ENCODE measurements around the gene TPSAB1. TPM values are rescaled to one million over a fixed set of nuclear protein-coding genes. Genes with fewer than 3 reads are reported as not detected.
"Not testable (repeated sequence)": the region's sequence is repeated elsewhere in the genome, so short reads cannot be mapped to it uniquely, and the experiment has no call there.

TPSAB1 gene
- total RNA-seq, 1 experiment from 2014 or later, result not detected

DNA sequence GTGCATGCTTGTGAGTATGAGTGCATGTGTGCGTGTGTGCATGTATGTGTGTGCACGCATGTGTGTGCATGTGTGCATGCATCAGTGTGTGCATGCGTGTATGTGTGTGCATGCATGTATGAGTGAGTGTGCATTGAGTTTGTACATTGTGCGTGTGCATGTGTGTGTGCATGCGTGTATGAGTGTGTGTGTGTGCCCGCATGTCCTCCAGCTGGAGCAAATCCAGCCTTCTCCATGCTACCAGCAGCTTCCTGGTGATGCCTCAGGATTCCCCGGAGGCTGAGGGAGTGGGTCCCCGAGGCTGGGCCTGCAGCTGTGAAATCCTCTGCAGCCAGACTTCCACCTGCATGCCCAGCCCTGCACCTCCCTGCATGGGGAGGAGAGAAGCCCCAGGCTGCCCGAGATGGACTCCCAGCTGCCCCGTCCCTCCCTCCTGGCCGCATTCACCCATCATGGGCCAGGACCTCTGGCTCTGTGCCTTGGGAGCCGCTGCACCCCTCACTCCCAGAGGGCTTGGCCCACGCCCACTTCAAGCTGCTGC, 24.7 kb downstream of the TPSAB1 start:
- DNase-seq (ENCODE audit: low read depth), result no peak

DNA sequence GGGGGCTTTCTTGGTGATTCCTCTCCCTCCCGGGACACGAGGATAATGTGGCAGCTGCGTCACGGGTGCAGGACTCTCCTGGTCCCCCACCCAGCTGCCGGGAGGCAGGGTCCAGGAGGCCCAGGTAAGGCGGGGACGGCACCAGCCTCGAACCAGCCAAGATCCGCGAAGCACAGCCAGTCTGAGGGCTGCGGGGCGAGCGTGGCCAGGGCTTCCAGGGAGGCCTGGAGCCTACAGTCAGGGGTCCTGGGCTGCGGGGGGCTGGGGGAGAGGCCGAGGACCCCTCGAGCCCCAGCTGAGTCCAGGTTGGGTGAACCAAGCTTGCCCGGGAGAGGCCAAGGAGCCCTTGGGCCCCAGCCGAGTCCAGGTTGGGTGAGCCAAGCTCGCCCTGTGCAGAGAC, 25.3 kb downstream of the TPSAB1 start:
- no peak for DNase-seq (ENCODE audit: low read depth)

DNA sequence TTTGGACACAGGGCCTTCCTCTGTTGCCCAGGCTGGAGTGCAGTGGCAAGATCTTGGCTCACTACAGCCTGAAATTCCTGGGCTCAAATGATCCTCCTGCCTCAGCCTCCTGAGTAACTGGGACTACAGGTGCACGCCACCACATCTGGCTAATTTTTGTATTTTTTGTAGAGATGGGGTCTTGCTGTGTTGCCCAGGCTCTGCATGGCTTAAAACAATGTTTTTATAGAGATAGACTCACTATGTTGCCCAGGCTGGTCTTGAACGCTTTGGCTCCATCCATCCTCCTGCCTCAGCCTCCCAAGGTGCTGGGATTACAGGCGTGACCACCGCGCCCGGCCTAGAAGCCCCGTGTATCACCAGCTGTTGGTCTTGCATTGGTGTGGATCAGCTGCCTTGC, 28.9 kb downstream of the TPSAB1 start:
- not testable (repeated sequence) for DNase-seq (ENCODE audit: low read depth)

DNA sequence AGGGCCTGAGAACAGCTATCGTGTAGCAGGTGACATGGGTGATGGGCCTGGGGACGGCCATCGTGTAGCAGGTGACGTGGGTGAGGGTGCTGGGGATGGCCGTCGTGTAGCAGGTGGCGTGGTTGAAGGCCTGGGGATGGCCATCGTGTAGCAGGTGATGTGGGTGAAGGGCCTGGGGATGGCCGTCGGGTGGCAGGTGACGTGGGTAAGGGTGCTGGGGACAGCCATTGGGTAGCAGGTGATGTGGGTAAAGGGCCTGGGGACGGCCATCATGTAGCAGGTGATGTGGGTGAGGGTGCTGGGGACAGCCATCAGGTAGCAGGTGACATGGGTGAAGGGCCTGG, 30.8 kb downstream of the TPSAB1 start:
- DNase-seq (ENCODE audit: low read depth), result no peak

DNA sequence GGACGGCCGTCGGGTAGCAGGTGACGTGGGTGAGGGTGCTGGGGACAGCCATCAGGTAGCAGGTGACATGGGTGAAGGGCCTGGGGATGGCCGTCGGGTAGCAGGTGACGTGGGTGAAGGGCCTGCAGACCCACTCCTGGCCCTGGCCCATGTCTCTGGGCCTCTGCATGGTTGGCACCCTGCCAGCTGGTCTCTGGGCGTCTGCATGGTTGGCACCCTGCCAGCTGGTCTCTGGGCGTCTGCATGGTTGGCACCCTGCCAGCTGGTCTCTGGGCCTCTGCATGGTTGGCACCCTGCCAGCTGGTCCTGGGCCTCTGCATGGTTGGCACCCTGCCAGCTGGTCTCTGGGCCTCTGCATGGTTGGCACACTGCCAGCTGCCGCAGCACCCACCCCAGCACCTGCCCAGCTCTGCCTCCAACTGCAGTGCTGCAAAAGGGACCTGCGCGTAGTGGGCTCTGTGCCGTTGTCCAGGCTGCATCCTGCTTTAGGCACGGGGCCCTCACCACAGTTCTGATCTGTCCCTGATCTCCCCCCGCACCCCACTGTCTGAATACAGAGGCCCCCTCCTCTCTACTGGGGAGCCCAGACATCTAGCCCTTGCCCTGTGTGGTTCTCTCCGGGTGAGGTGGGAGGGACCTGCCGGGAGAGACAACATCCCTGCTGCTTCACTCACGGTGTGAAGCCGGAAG, 31.4 kb downstream of the TPSAB1 start:
- not testable (repeated sequence) for DNase-seq (ENCODE audit: low read depth)

DNA sequence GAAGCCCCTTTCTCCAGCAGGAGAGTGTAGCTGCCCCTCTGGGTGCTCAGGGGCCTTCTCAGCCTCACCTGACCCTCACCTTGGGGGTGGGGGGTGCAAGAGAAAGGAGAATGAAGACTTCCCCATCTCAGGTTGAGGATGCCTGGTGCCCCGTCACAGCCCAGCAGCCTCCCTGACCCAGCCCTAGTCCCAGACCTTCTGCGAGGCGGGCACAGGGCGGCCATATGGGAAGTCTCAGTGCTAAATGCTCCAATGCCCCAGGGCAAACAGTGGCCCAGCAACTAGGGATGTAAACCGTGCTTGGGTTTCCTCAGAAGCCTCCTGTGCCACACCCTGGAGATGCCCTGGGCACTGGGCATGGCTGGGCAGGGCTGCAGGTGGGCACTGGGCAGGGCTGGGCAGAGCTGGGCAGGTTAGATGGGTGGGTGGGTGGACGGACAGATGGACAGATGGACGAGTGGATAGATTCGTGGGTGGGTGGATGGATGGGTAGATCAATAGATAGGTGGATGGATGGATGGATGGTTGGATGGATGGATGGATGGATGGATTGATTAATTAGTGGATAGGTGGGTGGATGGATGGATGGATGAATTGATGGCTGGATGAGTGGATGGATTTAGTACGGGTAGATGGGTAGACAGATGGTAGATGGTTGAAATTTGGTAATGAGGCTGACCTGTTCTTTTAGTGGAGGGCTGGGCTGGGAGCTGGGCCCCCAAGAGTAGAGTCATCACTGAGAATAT, 32.1 kb downstream of the TPSAB1 start:
- no peak for DNase-seq (ENCODE audit: low read depth)

DNA sequence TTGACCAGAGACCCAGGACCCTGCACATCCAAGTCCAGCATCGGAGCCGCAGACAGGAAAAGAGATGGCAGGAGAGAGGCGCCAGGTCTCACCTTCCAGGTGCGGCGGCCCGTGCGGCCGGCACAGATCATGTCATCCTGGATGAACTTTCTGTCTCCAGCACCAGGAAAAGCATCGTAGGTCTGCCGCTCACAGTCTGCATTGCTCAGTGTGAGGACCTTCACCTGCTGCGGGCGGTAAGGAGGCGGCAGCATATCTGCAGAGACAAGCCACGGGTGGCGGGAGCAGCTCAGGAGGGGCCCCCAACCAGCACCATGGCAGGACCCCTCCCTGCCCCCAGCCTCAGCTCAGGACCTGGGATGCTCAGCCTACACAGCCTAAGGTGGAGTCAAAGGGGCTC, 33.3 kb downstream of the TPSAB1 start:
- no peak for DNase-seq (ENCODE audit: low read depth)

DNA sequence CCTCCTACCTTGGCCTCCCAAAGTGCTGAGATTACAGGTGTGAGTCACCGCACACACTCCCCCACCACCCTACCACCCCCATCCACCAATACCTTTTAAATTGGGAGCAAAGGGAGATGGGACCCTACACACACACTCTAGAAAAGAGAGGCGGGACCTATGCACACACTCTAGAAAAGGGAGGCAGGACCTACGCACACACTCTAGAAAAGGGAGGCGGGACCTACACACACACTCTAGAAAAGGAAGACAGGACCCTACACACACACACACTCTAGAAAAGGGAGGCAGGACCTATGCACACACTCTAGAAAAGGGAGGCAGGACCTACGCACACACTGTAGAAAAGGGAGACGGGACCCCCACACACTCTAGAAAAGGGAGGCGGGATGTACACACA, 34.3 kb downstream of the TPSAB1 start:
- DNase-seq (ENCODE audit: low read depth), result no peak

DNA sequence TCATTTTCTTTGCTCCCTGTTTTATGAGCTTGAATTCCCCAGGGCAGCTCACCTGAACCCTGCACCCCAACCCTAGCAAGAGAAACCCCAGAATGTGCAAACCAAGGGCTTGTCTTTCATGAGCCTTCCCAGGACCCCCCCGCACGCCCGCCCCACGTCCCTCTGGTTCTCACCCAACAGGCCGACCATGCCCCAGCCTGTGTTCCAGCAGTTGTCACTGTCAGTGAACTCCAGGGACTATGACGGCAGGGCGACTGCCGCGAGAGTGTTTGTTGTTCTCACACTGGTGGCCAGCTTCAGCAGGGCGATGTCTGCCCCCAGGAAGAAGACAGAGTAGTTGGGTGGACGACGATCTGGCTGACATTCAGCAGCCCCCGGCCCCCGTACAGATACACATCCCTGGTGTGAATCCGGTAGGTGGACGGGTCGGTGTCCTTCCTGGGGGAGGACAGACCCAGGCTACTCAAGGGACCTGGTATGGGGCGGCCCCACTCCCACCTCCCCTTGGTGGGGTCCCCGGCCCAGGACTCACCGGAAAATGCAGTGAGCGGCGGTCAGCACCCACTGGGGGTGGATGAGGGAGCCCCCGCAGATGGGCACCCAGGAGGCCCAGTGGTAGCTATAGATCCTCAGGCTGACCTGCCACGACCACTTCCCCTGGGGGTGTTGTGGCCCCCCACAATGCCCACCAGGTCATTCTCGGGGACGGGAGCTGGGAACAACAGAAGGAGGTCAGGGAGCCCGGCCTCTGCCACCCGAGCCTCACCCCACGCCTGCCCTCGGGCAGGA, 35.5 kb downstream of the TPSAB1 start:
- no peak for DNase-seq (ENCODE audit: low read depth)

DNA sequence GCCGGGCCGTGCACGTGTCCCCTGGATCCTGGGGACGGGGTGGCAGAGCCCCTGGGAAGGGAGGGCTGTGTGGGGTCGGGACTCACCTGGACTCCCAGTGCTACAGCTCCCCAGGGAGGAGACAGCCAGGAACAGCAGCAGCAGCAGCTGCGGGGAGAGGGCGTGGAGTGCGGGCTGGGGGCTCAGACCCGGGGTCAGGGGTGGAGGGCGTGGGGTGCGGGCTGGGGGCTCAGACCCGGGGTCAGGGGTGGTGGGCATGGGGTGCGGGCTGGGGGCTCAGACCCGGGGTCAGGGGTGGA, 36.0 kb downstream of the TPSAB1 start:
- DNase-seq (ENCODE audit: low read depth), result no peak

DNA sequence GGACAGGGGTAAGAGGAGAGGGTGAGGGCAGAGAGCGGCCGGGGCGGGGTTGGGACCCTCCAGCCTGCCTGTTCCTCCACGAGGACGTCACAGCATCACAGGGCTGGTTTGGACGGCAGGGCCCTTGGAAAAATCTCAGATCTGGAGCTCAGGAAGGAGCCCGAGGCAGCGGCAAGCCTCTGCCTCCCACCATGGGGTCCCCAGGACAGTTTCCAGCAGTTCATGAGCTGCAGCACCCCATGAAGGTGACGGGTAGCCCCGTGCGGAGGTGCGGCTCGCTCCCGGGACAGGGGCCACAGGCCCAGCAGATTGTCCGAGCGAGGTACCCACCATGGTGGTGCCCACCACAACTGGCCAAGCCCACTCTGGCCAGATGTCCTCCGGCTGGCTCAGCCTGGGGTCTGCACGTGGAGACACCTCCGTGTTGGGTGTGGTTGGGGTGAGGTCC, 36.7 kb downstream of the TPSAB1 start:
- no peak for DNase-seq (ENCODE audit: low read depth)

DNA sequence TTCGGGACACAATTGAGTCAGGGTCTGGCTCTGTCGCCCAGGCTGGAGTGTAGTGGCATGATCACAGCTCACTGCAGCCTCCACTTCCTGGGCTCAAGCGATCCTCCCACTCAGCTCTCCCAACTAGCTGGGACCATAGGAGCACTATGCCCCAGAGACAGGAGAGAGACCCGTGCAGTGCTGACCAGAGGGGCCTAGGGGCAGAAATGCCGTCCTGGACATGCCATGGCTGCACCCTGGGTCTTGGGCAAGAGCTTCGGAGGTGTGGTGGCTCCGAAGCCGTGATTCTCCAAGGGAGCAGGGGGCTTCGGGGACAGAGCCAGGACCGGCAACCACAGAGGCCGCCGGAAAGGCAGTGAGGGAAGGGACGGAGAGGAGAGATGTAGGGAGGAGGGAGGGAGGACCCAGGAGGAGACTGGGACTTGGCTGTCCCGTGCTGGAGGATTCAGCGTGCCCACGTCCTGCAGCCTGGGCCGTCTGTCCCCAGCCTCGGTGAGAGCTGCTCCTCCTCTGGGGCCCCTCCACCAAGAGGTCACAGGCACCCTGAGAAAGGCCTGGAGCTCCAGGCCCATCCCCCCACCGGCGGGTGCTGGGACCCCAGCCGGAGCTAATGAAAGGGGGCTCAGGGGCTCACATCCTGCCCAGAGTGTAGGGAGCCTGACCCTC, 37.2 kb downstream of the TPSAB1 start:
- DNase-seq (ENCODE audit: low read depth), result no peak

DNA sequence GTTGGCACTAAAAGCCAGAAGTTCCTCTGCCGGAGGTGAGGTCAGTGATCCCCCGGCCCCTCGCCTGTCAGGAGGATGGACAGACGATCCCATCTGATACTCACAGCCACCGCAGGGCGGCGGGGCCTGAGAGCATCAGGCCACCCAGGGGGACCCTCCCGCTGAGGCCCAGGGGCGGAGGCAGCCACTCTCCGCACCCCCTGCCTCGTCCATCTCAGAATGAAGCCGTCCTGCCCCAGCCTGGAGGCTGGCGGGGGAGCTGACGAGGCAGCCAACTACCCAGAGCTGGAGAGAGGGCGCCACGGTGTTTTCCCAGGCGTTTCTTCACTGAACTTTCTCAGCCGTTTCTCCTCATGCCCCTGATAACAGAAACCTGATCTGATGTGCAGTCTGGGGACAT, 38.0 kb downstream of the TPSAB1 start:
- DNase-seq (ENCODE audit: low read depth), result no peak

DNA sequence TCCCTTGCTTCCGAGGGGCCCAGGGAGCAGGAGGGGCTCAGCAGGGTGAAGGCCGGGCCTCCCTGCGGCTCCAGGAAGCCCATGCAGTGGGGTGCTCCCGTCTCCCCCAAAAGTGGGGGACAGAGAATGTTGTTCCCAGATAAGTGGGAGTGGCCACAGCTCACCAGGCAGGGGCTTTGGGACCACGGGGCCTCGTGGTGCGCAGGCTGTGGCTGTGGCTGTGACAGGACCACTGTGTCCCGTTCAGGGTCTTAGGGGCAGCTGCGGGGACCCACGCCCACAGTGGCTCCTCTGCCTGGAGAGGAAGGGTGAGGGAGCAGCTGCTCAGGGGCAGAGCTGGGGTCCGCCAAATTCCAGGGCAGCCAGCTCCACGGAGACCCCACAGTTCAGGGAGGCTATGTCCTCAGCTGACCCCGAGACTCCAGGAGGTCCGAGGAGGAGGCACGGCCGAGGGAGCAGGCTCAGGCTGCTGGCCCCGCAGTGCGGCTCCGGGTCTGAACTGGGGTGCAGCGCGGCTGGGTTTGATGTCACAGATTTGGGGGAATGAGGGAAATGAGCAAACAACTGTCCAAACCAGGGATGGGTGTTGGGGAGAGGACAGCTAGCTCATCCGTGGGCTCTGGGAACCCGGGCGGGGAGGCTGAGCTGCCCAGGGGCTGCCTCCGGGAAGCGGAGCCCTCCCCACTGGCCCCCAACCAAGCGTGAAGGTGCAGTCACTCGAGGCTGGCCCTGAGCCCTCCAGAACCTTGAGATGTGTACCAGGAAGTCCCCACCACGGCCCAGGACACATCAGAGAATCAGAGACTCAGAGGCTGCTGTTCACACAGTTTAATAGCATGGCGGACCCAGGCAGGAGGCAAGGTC, 38.8 kb downstream of the TPSAB1 start:
- no peak for DNase-seq (ENCODE audit: low read depth)

DNA sequence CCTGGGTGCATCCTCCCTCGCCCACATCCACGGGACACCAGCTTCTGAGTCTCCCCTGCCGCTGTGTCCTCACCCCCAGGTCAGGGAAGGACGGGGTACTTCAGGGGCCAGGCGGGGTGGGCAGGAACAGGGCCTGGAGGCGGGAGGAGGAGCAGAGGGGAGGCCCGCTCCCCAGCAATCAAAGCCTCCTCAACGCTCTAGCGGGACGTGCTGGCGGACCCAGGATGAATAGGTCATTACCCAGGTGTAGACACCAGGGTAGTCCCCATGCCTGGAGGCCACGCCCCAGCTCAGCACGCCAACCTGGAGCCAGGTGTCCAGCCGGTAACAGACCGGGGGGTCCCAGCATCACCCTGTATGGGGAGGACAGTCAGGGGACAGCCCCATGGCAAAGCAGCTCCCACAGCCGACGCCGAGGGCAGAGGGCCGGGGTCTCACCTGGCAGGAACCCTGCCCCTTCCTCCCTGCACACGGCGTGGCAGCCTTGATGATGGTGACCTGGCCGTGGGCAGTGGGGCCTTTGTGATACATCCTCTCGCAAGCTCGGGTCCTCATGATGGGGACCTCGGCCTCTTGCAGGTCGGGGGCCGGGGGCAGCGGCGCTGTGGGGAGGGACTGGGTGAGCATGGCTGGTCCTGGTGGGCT, 39.6 kb downstream of the TPSAB1 start:
- DNase-seq (ENCODE audit: low read depth), result no peak

DNA sequence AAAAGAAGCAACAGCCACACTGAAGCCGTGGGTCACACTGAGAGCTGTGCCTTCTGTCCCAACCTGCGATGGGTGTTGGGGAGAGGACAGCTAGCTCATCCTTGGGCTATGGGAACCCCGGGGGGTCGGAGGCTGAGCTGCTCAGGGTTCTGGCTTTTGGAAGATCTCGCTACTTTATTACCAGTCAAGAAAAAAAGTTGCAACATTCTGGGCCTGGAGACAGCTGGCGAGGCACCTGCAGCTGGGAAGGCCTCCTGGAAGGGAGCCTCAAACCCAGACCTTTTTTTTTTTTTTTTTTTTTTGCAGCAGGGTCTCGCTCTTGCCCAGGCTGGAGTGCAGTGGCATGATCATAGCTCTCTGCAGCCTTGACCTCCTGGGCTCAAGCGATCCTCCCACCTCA, 40.3 kb downstream of the TPSAB1 start:
- DNase-seq (ENCODE audit: low read depth), result no peak

DNA sequence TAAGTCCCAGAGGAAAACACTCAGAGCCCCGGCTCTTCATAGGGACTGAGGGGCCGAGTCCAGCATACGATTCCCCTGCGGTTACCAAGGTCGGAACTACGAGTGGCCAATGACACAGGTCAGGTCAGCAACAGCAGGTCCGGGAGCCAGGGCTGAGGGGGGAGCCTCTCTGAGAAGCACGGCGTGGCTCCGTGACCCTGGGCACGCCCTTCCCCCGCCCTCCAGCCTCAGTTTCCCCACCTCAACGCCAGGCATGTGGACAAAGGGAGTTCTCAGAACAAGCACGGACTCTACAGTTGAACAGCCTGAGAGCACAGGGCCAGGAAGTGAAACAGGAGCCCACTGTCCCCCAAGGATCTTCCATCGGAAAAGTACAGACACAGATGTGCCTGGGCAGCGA, 41.0 kb downstream of the TPSAB1 start:
- DNase-seq (ENCODE audit: low read depth), result no peak

DNA sequence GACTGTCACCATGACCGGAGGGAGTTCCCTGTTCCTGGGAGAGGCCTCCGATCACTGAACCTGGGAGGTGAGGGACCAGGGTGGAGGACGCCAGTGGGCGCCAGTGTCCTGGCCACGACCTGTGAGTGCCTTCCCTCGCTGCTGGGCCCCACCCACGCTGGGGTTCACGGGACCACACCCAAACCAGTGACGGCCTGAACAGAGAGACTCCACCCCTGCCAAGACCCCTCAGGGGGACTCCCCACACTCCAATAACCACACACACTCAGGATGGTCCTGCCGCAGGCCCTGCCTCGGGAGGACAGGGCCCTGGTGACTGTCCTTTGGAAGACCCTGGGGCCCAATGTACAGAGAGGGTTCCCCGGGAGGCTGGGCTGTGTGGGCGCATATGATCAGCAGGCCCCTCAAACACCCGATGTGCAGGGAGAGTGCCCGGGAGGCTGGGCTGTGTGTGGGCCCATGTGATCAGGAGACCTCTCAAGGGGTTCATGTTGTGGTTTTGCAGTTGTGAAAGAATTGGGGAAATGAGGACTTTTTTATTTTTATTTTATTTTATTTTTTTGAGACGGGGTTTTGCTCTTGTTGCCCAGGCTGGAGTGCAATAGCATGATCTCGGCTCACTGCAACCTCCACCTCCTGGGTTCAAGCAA, 41.9 kb downstream of the TPSAB1 start:
- no peak for DNase-seq (ENCODE audit: low read depth)

DNA sequence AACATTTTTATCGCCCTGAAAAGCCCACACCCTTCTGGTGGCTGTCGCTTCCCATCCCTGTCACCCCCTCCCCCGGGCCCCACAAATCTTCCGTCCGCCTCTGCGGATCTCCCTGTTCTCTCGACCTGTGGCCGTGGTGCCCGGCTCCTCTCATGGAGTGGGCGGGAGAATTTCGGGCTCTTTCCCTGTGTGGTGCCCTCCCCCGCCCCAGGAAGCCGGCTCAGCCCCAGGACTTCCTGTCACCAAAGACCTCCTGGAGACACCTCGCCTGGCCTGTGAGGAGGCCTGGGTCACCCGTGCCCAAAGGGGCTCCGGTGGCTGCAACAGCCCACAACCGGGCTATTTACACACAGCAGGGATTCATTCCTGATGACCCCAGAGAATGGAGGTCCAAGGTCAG, 42.8 kb downstream of the TPSAB1 start:
- DNase-seq (ENCODE audit: low read depth), result no peak

DNA sequence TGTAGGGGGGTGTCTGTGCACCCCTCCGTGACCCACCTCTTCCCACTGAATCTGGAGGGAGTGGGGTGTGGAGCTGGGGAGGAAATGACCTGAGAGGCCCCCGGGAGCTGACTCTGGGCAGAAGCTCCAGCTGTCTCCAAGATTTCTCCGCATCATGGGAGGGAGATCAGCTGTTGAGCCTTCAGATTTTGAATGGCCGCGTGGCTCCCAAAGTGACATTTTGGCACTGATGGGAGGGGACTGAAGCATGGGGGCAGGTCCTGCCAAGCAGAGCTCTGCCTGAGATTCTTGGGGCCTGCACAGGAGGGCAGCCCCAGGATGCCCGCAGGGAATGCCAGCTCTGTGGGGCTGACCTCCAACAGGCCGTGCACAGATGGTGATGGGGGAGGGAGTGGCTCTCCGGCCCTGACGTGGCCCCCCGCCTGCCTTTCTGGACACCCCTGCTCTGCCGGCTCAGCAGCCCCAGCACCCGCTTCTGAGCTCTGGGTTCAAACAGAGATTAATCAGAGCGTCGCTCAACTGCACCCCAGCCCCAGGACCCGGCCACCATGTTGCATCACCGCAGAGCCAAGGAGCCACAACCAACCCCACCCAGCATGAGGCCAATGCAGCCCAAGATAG, 43.6 kb downstream of the TPSAB1 start:
- DNase-seq (ENCODE audit: low read depth), result no peak

Data from M059J (cell line).